ENCODE results near the gene CPEB4. TPM values are rescaled to one million over a fixed set of nuclear protein-coding genes. Genes with fewer than 3 reads are reported as not detected.

Gene CPEB4
- total RNA-seq, 4 donors from 2014 or later, result 20.1 to 26.6 (median 24.2) TPM

GRCh38 chr5:173884402-173885053 lies 3.6 kb upstream of the CPEB4 start:
- H3K9me3 ChIP-seq, result peaks cover 0 to 4% (median 0%) of the 10 kb centered on the region in 4 donors
- H3K36me3 ChIP-seq, result no peaks in the 10 kb centered on the region
- WGBS, 2 donors, result 62 to 63% methylated on average over 2 of the region's 2 CpGs
- H3K4me3 ChIP-seq, result no peak overlapping the region
- no peak overlapping the region for H3K27ac ChIP-seq
- TF ChIP-seq CTCF (IDR thresholded peaks at IDR 0.05), result no peak
- no peak for TF ChIP-seq POLR2A (IDR thresholded peaks at IDR 0.05)
- TF ChIP-seq EP300 (IDR thresholded peaks at IDR 0.05), result no peak
- peaks cover 0 to 27% (median 10%) of the 10 kb centered on the region in 4 donors for H3K4me1 ChIP-seq
- DNase-seq (ENCODE audit: low spot score in 2 of 2), result no peak
- no peaks in the 10 kb centered on the region for H3K27me3 ChIP-seq

- Histone ChIP-seq H3K9me3 (peaks cover 0 to 4% (median 0%) of the 10 kb centered on the region in 4 donors), H3K27me3 (no peaks in the 10 kb centered on the region), H3K4me3 (no peak overlapping the region), H3K36me3 (no peaks in the 10 kb centered on the region), H3K4me1 (peaks cover 0 to 32% (median 15%) of the 10 kb centered on the region in 4 donors), H3K27ac (no peak overlapping the region)
- DNase-seq (ENCODE audit: low spot score in 2 of 2), result no peak
- WGBS, 2 donors, result 95 to 96% methylated on average over 1 of the region's 1 CpG
- no peak for TF ChIP-seq EP300 (IDR thresholded peaks at IDR 0.05)
Measured at GRCh38 chr5:173885054-173885443, 3.1 kb upstream of the CPEB4 start.

- no peak overlapping the region for H3K27ac ChIP-seq
- H3K4me1 ChIP-seq, result peaks cover 0 to 37% (median 17%) of the 10 kb centered on the region in 4 donors
- WGBS, 2 donors, result 70 to 71% methylated on average over 6 of the region's 6 CpGs
- H3K9me3 ChIP-seq, result peaks cover 0 to 4% (median 0%) of the 10 kb centered on the region in 4 donors
- no peaks in the 10 kb centered on the region for H3K27me3 ChIP-seq
- H3K36me3 ChIP-seq, result no peaks in the 10 kb centered on the region
- H3K4me3 ChIP-seq, result no peak overlapping the region
- no peak for DNase-seq (ENCODE audit: low spot score in 2 of 2)
- TF ChIP-seq CTCF (IDR thresholded peaks at IDR 0.05) (no peak), EP300 (IDR thresholded peaks at IDR 0.05) (peak in 1 of 2 donors; percentile 46)
Measured at GRCh38 chr5:173885475-173886010, 2.6 kb upstream of the CPEB4 start.

- Histone ChIP-seq H3K4me3 (no peak overlapping the region), H3K9me3 (peaks cover 0 to 4% (median 0%) of the 10 kb centered on the region in 4 donors), H3K4me1 (peaks cover 0 to 43% (median 19%) of the 10 kb centered on the region in 4 donors), H3K27ac (no peak overlapping the region), H3K27me3 (no peaks in the 10 kb centered on the region), H3K36me3 (no peaks in the 10 kb centered on the region)
- no peak for TF ChIP-seq EP300 (IDR thresholded peaks at IDR 0.05)
- no peak for TF ChIP-seq POLR2A (IDR thresholded peaks at IDR 0.05)
- no peak for TF ChIP-seq CTCF (IDR thresholded peaks at IDR 0.05)
- no peak for DNase-seq (ENCODE audit: low spot score in 2 of 2)
- 94 to 98% methylated on average over 2 of the region's 2 CpGs for WGBS, 2 donors
Measured at GRCh38 chr5:173886150-173886549, 2.0 kb upstream of the CPEB4 start.

- 1% methylated on average over 37 of the region's 37 CpGs for WGBS, 2 donors
- no peak for DNase-seq (ENCODE audit: low spot score in 2 of 2)
Measured at GRCh38 chr5:173888473-173889131, 453 bp downstream of the CPEB4 start.

More at GRCh38 chr5:173888473-173889131, 453 bp downstream of the CPEB4 start:
- Histone ChIP-seq H3K4me1 (peaks cover 0 to 67% (median 23%) of the 10 kb centered on the region in 4 donors), H3K4me3 (peak overlapping the region; percentile 55 to 91 (median 86)), H3K9me3 (no peaks in the 10 kb centered on the region), H3K36me3 (no peaks in the 10 kb centered on the region), H3K27ac (peak overlapping the region; percentile 69 to 93 (median 78)), H3K27me3 (no peaks in the 10 kb centered on the region)
- TF ChIP-seq POLR2A (IDR thresholded peaks at IDR 0.05), result no peak
- TF ChIP-seq EP300 (IDR thresholded peaks at IDR 0.05), result no peak
- TF ChIP-seq CTCF (IDR thresholded peaks at IDR 0.05), result no peak

Measured in tibial nerve (tissue), 4 donors.